GM10847 (cell line): Measurements from ENCODE around the gene PSME4.

Experiments used
- POLR2A ChIP-seq: IDR thresholded peaks from 2 replicates; pipeline ENCODE4 v1.6.1; 2011; ENCODE audit not compliant: insufficient read length; ENCODE audit errors: extremely low read depth

The PSME4 gene

DNA sequence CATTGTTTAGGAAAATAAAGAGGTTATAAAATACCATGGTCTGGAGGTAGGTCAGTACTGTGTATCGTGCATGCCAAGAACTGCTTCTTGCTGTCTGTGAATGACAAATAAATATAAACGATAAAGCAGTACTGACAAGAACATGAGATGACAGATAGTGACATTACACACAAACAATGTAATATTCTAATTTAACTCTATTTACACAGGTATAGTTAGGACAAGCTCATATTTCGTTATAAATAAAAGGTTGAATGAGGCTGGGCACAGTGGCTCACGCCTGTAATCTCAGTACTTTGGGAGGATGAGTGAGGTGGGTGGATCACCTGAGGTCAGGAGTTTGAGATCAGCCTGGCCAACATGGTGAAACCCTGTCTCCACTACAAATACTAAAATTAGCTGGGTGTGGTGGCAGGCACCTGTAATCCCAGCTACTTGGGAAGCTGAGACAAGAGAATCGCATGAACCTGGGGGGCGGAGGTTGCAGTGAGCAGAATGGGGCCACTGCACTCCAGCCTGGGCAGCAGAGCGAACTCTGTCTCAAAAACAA lies 96.3 kb downstream of the PSME4 start:
- no peak for TF ChIP-seq POLR2A

DNA sequence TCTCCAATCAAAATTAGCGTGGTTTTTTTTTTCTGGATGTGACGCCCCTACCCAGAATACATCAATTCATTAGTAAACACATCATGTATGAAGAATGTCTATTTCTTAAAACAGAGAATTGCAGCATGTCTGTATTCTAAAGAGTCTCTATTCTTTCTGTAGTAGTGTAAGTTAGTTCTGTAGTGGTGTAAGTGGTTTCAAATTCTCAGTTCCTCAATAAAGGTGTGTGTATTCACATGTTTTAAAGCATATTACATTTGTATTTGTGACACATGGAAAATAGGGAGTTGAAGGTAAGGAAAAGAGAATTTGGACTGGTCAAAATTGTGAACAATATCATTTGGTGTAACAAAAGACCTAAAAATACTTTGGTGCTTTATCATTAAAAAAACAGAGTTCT lies 103.0 kb downstream of the PSME4 start:
- no peak for TF ChIP-seq POLR2A

DNA sequence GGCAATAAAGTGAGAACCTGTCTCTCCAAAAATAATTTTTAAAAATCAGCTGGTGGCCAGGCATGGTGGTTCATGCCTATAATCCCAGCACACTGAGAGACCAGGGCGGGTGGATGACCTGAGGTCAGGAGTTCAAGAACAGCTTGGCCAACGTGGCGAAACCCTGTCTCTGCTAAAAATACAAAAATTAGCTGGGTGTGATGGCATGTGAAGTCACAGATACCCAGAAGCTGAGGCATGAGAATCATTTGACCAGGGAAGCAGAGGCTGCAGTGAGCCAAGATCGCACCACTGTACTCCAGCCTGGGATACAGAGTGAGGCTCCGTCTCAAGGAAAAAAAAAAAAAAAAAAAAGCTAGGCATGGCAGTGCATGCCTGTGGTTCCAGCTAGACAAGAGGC lies 103.6 kb downstream of the PSME4 start:
- TF ChIP-seq POLR2A: no peak

DNA sequence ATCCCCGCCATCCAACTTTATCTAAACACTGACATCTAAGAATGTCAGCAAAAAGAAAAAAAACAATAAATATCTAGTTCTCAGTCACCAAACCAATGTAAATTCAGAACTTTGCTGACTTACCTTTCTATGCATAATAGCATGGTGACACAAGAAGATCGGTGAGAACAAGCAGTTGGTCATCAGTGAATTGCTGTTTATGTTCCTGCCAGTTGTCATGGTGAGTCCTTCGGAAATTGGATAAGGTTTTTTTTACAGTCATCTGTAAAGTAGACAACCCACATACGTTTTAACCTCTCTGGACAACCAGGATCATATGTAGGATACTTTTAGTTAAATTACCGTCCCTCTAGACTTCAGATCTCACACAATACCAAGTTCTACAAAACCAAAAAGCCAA lies 104.8 kb downstream of the PSME4 start:
- TF ChIP-seq POLR2A: no peak

DNA sequence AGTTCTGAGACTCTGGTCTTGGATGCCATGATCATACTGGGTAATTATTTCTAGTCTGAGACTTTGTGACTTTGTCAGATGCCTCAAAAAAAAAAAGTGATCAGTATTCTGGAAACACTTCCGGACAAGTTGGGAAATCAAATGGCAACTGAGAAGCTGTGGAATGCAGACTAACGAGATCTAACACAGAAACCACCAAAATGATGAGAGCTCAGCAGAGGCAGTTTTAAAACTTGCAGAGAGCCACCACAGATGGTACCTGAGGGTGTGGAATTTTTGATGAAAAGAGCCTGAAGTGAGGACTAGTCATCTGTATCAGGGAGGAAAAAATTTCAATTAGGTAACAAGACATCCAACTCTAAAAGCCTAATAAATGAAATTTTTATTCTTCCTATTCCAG lies 105.5 kb downstream of the PSME4 start:
- no peak for TF ChIP-seq POLR2A

DNA sequence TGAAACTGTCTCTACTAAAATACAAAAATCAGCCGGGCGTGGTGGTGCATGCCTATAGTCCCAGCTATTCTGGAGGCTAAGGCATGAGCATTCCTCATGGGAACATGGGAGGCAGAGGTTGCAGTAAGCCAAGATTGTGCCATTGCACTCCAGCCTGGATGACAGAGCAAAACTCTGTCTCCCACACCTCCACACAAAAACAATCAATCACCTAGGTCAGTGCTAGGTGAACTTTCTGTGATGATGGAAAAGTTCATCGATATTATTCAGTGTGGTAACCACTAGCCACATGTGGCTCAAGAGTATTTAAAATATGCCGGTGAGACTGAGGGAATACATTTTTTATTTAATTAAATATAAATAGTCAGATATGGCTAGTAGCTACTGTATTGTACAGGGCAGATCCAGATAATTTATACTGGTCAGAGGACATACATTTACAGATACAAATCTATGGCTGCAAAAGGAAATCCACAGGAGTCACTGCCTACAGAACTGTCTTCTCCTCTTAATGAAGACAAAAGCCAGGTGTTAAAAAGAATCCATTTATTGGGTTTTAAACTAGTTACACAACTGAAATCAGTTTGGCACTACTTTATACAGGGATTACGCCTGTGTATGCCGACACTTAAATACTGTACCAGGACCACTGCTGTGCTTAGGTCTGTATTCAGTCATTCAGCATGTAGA lies 107.1 kb downstream of the PSME4 start:
- TF ChIP-seq POLR2A: no peak

DNA sequence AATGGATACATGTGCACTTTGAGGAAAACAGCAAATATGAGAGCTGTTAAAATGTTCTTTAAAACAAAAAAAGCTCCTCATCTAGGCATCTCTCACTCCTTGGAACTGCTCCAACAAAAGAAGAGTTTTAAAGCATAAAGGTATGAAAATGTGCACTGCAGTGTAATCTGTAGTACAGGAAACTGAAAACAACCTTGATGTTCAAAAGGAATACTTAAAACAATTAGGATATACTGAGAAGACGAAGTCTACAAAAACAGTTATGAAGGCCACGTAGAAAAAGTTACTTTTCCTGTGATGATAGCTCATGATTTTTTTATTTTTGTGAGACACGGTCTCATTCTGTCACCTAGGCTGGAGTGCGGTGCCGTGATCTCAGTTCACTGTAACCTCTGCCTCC lies 109.0 kb downstream of the PSME4 start:
- TF ChIP-seq POLR2A: no peak

DNA sequence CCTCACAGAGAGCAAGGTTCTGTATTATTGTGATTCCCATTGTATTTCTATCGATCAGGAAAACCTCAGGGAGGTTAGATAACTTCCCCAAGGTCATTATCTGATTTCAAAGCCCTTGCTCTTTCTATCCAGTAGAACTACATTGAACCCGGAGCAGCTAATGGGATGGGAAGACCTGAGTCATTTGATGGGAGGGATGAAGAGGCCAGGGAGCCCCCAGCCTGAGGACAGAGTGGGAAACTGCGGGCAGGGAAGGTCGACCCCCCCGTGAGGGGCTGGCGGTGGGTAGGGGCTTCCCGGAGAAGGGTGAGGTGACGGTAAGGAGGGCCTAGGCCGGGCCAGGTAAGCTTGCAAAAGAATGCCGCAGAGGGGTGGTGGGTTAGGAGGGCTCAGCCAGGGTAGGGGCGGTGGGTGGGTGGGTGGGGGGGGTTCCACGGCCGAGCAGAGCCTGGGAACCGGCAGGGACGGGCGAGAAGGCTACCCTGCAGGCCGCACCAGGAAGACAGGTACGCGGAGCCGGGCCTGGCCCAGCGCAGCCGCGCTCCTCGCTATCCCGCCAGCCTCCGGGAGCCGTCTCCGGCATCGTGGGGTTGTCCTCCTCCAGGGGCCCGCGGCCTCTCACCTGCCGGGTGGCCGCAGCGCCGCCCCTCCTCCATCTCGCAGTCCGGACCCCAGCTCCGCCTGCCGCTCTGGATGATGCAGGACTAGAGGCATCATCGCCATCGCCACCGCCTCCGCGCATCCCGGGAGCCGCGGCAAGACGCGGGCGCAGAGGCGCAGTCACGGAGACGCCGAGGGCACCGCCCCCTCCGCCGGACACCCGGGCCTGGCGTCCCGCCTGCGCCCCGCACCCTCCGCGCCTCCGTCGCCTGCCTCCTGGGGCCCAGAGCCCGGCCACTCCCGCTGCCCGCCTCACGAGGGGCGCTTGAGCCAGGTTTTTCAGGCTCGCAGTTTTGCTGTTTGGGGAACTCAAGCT lies 111.3 kb downstream of the PSME4 start, which contains the start of gene GPR75:
Gene GPR75, minus strand, starts transcription at position 762 of the 976 bp plus-strand sequence. CDS start 5,211 bp downstream, outside the sequence.
- no peak for TF ChIP-seq POLR2A

DNA sequence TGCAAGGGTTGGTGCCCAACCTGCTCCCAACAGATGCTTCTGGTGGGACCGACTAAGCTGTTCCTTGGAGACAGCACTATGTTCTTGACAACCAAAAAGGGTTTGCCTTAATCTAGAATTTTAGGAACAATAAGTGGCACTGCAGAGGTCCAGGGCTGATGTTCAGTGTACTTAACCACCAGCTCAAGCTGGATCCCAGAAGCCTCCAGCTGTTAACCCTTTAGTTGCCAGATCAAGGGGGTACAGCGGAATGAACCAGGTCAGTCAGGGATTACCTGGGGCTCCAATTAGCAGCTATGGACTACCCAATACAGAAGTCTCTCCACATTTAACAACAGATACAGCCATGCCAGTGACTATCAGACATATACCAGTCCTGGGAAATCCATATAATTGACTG lies 114.5 kb downstream of the PSME4 start:
- TF ChIP-seq POLR2A: no peak

DNA sequence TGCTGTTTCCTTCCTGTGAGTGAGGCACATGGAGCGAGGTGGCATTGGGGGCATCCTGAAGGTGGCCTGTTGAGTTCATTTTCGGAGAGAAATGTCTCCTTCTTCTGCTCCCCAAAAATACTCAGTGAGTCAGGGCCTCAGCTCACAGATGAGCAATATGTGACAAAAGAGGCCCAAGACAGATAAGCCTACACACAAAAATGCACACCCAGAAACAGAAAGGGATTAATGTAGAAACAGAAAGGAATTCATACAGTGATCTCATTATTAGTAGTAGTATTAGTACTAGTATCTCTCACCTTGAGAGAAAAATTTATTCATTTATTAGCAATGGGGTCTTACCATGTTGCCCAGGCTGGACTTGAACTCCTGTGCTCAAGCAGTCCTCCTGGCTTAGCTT lies 116.1 kb downstream of the PSME4 start:
- no peak for TF ChIP-seq POLR2A

DNA sequence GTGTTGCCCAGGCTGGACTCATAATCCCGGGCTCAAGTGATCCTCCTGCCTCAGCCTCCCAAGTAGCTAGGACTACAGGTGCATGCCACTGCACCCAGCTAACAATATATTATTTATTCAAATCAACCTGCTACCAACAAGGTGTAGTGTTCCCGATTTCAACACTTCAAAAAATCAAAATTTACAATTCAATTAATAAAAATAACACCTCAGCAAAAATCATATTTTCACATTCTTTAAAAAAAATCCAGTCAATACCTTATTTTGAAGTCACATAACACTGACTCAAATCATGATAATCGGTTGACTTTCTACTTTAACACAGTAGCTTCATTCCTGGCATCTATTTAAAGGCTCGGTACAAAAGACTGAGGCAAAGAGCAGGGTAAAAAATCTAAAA lies 118.3 kb downstream of the PSME4 start:
- no peak for TF ChIP-seq POLR2A

DNA sequence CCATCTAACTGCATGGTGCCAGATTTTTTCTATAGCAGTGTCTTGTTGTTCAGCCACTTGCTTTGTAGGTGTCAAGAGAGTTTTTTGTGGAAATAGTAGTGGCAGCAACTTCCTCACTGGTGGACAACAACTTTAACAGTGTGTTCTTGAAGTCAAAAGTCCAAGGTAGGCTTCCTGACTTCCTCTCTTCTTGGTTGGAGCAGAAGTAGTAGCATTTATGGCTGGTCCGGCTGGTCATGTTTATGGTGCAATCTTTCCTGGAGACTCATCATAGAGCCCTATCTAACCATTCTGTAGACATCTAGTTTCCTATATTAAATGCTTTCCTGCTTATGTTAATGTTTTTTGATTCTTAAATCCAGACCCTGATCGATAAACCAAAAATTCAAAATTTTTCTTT lies 122.7 kb downstream of the PSME4 start:
- no peak for TF ChIP-seq POLR2A

DNA sequence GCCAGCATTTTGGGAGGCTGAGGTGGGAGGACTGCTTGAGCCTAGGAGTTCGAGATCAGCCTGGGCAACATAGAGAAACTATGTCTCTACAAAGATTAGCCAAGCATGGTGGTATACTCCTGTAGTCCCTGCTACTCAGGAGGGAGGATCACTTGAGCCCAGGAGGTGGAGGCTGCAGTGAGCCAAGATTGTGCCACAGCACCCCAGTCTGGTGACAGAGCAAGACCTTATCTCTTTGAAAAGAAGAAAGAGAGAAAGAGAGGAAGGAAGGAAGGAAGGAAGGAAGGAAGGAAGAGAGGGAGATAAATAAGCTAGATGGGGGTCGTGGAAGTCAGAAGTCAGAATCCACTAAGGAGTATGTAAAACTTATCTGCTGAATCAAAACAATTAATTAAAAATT lies 127.2 kb downstream of the PSME4 start:
- no peak for TF ChIP-seq POLR2A

DNA sequence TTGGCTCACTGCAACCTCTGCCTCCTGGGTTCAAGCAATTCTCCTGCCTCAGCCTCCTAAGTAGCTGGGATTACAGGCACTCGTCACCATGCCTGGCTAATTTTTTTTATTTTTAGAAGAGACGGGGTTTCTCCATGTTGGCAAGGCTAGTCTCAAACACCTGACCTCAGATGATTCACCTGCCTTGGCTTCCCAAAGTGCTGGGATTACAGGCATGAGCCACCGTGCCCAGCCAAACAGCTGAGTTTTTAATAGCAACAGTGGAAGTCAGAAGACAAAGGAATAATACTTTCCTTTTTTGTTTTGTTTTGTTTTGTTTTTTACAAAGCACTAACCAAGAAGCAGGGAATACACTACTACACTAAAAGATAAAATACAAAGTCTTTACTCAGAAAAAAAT lies 127.9 kb downstream of the PSME4 start:
- no peak for TF ChIP-seq POLR2A

DNA sequence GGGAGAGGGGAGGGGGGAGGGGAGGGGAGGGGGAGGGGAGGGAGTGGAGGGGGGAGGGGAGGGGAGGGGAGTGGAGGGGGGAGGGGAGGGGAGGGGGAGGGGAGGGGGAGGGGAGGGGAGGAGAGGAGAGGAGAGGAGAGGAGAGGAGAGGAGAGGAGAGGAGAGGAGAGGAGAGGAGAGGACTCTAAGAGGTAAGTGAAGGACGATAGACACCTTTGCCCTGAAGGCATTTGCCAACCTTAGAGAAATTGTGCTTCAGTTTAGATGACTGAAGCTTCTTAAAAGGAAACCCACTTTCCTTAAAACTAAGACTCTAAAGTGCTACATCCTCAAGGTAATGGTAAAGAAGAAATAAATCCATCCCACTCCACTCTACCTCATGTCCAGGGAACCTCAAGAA lies 130.2 kb downstream of the PSME4 start:
- no peak for TF ChIP-seq POLR2A
